ENCODE results near the gene SLC25A21.

The SLC25A21 gene

GRCh38 chr14:36683083-36683724 is 489.2 kb downstream of the SLC25A21 start:
- TF ChIP-seq USF1 (IDR thresholded peaks at IDR 0.05), result no peak
- TF ChIP-seq NFIC (IDR thresholded peaks at IDR 0.05), result no peak
- no peak for TF ChIP-seq TEAD4 (IDR thresholded peaks at IDR 0.05)
- no peak for TF ChIP-seq MAX (IDR thresholded peaks at IDR 0.05)

DNA sequence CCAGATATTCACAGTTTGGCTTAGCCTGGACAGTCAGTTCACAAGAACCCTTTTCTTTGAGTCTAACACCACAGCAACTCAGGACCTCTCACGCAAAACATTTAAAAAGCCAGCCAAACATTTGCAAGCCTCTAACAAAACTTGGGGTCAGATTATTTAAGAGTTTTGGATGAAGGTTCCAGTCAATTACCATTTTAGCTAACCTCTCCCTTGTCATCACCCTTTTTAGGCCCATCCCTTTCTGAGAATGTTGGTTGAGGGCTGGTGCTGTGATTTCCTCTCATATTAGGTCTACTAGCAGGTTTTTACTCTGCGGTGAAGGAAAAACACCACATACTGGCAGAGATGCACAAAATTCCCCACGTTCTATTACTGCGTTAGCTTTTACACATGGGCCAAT is 490.1 kb downstream of the SLC25A21 start:
- TF ChIP-seq TEAD4 (IDR thresholded peaks at IDR 0.05), result no peak
- TF ChIP-seq EP300 (IDR thresholded peaks at IDR 0.05; ENCODE audit: borderline replicate concordance), result no peak
- no peak for TF ChIP-seq CEBPB (IDR thresholded peaks at IDR 0.05)
- TF ChIP-seq ZBTB7A (IDR thresholded peaks at IDR 0.05; ENCODE audit: low read depth), result no peak
- TF ChIP-seq USF1 (IDR thresholded peaks at IDR 0.05), result no peak
- no peak for TF ChIP-seq YY1 (IDR thresholded peaks at IDR 0.05; ENCODE audit: low read depth)
- no peak for TF ChIP-seq TAF1 (IDR thresholded peaks at IDR 0.05; ENCODE audit: low read depth)
- TF ChIP-seq FOXM1 (IDR thresholded peaks at IDR 0.05; ENCODE audit: borderline replicate concordance, low read depth), result no peak
- no peak for TF ChIP-seq EGR1 (IDR thresholded peaks at IDR 0.05)
- TF ChIP-seq RAD21 (IDR thresholded peaks at IDR 0.05; ENCODE audit: low read depth), result no peak
- TF ChIP-seq CREB1 (IDR thresholded peaks at IDR 0.05; ENCODE audit: low read depth), result no peak
- no peak for TF ChIP-seq NFIC (IDR thresholded peaks at IDR 0.05)
- no peak for TF ChIP-seq TCF12 (IDR thresholded peaks at IDR 0.05; ENCODE audit: low read depth)
- TF ChIP-seq, protein P1, sequence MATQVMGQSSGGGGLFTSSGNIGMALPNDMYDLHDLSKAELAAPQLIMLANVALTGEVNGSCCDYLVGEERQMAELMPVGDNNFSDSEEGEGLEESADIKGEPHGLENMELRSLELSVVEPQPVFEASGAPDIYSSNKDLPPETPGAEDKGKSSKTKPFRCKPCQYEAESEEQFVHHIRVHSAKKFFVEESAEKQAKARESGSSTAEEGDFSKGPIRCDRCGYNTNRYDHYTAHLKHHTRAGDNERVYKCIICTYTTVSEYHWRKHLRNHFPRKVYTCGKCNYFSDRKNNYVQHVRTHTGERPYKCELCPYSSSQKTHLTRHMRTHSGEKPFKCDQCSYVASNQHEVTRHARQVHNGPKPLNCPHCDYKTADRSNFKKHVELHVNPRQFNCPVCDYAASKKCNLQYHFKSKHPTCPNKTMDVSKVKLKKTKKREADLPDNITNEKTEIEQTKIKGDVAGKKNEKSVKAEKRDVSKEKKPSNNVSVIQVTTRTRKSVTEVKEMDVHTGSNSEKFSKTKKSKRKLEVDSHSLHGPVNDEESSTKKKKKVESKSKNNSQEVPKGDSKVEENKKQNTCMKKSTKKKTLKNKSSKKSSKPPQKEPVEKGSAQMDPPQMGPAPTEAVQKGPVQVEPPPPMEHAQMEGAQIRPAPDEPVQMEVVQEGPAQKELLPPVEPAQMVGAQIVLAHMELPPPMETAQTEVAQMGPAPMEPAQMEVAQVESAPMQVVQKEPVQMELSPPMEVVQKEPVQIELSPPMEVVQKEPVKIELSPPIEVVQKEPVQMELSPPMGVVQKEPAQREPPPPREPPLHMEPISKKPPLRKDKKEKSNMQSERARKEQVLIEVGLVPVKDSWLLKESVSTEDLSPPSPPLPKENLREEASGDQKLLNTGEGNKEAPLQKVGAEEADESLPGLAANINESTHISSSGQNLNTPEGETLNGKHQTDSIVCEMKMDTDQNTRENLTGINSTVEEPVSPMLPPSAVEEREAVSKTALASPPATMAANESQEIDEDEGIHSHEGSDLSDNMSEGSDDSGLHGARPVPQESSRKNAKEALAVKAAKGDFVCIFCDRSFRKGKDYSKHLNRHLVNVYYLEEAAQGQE (IDR thresholded peaks at IDR 0.05; ENCODE audit: low read depth), result no peak
- no peak for TF ChIP-seq MAX (IDR thresholded peaks at IDR 0.05)

- TF ChIP-seq MAX (IDR thresholded peaks at IDR 0.05) (no peak), TEAD4 (IDR thresholded peaks at IDR 0.05) (no peak), USF1 (IDR thresholded peaks at IDR 0.05) (no peak), EP300 (IDR thresholded peaks at IDR 0.05; ENCODE audit: borderline replicate concordance) (no peak), YY1 (IDR thresholded peaks at IDR 0.05; ENCODE audit: low read depth) (no peak), NFIC (IDR thresholded peaks at IDR 0.05) (no peak), CEBPB (IDR thresholded peaks at IDR 0.05) (no peak), FOXM1 (IDR thresholded peaks at IDR 0.05; ENCODE audit: borderline replicate concordance, low read depth) (no peak), TCF12 (IDR thresholded peaks at IDR 0.05; ENCODE audit: low read depth) (no peak), RAD21 (IDR thresholded peaks at IDR 0.05; ENCODE audit: low read depth) (no peak), TAF1 (IDR thresholded peaks at IDR 0.05; ENCODE audit: low read depth) (no peak), EGR1 (IDR thresholded peaks at IDR 0.05) (no peak), ZBTB7A (IDR thresholded peaks at IDR 0.05; ENCODE audit: low read depth) (no peak)
Observed at GRCh38 chr14:36676236-36676635, 496.2 kb downstream of the SLC25A21 start.

- TF ChIP-seq NFIC (IDR thresholded peaks at IDR 0.05), result no peak
- no peak for TF ChIP-seq CREB1 (IDR thresholded peaks at IDR 0.05; ENCODE audit: low read depth)
- no peak for TF ChIP-seq TAF1 (IDR thresholded peaks at IDR 0.05; ENCODE audit: low read depth)
- no peak for TF ChIP-seq USF1 (IDR thresholded peaks at IDR 0.05)
- no peak for TF ChIP-seq TEAD4 (IDR thresholded peaks at IDR 0.05)
- no peak for TF ChIP-seq YY1 (IDR thresholded peaks at IDR 0.05; ENCODE audit: low read depth)
- no peak for TF ChIP-seq EGR1 (IDR thresholded peaks at IDR 0.05)
Observed at GRCh38 chr14:36675581-36675980, 496.8 kb downstream of the SLC25A21 start.

GRCh38 chr14:36674659-36675058 is 497.7 kb downstream of the SLC25A21 start:
- TF ChIP-seq YY1 (IDR thresholded peaks at IDR 0.05; ENCODE audit: low read depth), result no peak
- no peak for TF ChIP-seq TAF1 (IDR thresholded peaks at IDR 0.05; ENCODE audit: low read depth)
- no peak for TF ChIP-seq ZBTB7A (IDR thresholded peaks at IDR 0.05; ENCODE audit: low read depth)
- TF ChIP-seq EGR1 (IDR thresholded peaks at IDR 0.05), result no peak
- TF ChIP-seq MAX (IDR thresholded peaks at IDR 0.05), result no peak
- no peak for TF ChIP-seq EP300 (IDR thresholded peaks at IDR 0.05; ENCODE audit: borderline replicate concordance)
- TF ChIP-seq, protein P1 (IDR thresholded peaks at IDR 0.05; ENCODE audit: low read depth), result no peak
- no peak for TF ChIP-seq FOXM1 (IDR thresholded peaks at IDR 0.05; ENCODE audit: borderline replicate concordance, low read depth)
- no peak for TF ChIP-seq USF1 (IDR thresholded peaks at IDR 0.05)
- TF ChIP-seq TCF12 (IDR thresholded peaks at IDR 0.05; ENCODE audit: low read depth), result no peak
- no peak for TF ChIP-seq CEBPB (IDR thresholded peaks at IDR 0.05)
- TF ChIP-seq RAD21 (IDR thresholded peaks at IDR 0.05; ENCODE audit: low read depth), result no peak
- TF ChIP-seq NFIC (IDR thresholded peaks at IDR 0.05), result no peak
- no peak for TF ChIP-seq CREB1 (IDR thresholded peaks at IDR 0.05; ENCODE audit: low read depth)
- no peak for TF ChIP-seq TEAD4 (IDR thresholded peaks at IDR 0.05)
